HEK293T (cell line): ENCODE measurements around the gene ZNF646.

Experiments
- BHLHE40 ChIP-seq: fragments of 450-650 bp; IDR thresholded peaks from 2 replicates; pipeline ENCODE4 v1.6.1; 2016; ENCODE audit warnings: mild to moderate bottlenecking, moderate library complexity, borderline replicate concordance
- ELF4 ChIP-seq: fragments of 450-650 bp; IDR thresholded peaks from 2 replicates; pipeline ENCODE4 v1.6.1; 2017; ENCODE audit warnings: antibody characterized with exemption
- FOXA1 ChIP-seq: fragments of 450-650 bp; IDR thresholded peaks from 2 replicates; pipeline ENCODE4 v1.6.1; 2016; ENCODE audit warnings: mild to moderate bottlenecking

- TF ChIP-seq BHLHE40 (no peak), FOXA1 (no peak), ELF4 (no peak)
Measured at GRCh38 chr16:31052114-31052513, 22.1 kb upstream of the ZNF646 start.
